Mammary epithelial cell (primary cell): Measurements from ENCODE around the gene NRXN2.

Experiments
- EZH2 ChIP-seq: IDR thresholded peaks from 2 replicates; pipeline ENCODE4 v1.6.1; 2012; ENCODE audit warnings: low read length, inconsistent platforms, borderline replicate concordance
- TF ChIP-seq, protein P1 (sequence below), 2 donors: IDR thresholded peaks in 1 of 2; conservative IDR thresholded peaks in 1 of 2; 2 replicates each; pipeline ENCODE4 v1.5.1; 2011 to 2012; ENCODE audit warnings: inconsistent platforms in 2 of 2, low read length in 2 of 2, mild to moderate bottlenecking in 2 of 2, control low read depth in 1 of 2, low read depth in 1 of 2; ENCODE audit not compliant: insufficient read depth in 1 of 2; ENCODE audit errors: extremely low read depth in 1 of 2

DNA sequence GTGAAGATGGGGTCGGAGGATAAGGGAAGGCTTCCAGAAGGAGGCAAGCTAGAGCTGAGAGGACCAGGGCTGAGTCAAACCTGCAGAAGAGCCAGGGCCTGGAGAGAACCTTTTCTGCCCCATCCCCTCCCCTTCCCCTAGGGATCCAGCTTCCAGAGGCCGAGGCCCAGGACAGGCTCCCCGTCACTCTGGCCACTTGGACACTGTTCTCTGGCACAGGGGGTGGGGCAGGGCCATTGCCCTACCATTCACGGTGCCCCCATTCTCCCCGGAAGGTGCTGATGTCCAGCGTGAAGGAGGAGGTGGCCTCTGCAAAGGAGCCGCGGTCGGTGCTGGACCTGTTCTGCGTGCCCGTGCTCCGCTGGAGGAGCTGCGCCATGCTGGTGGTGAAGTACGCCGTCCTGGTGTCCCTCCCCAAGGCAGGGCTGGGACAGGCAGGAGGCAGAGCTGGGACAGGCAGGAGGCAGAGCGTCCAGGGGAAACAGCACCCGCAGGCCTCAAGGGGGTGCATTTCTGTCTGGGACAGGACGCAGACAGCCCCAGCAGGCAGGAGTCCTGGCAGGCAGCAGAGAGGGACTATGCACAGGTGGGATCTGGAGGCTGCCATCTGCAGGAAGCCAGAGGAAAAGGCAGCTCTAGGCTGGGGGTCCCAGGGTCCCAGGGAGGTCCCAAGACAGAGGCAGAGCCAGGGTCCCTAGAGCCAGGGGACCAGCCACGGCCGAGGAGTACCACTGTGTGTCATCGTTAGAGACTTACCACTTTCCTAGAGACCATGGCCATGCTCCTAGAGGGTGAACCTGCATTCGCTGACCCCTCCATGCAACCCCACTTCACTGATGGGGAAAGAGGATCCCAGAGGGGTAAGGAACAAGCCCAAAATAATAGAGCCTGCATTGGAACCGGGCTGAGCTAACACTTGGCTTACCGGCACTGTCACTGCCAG lies 157.8 kb downstream of the NRXN2 start:
- TF ChIP-seq, protein P1, sequence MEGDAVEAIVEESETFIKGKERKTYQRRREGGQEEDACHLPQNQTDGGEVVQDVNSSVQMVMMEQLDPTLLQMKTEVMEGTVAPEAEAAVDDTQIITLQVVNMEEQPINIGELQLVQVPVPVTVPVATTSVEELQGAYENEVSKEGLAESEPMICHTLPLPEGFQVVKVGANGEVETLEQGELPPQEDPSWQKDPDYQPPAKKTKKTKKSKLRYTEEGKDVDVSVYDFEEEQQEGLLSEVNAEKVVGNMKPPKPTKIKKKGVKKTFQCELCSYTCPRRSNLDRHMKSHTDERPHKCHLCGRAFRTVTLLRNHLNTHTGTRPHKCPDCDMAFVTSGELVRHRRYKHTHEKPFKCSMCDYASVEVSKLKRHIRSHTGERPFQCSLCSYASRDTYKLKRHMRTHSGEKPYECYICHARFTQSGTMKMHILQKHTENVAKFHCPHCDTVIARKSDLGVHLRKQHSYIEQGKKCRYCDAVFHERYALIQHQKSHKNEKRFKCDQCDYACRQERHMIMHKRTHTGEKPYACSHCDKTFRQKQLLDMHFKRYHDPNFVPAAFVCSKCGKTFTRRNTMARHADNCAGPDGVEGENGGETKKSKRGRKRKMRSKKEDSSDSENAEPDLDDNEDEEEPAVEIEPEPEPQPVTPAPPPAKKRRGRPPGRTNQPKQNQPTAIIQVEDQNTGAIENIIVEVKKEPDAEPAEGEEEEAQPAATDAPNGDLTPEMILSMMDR (conservative IDR thresholded peaks at IDR 0.05 in 1 of 2, IDR thresholded peaks at IDR 0.05 in 1 of 2; ENCODE audit: extremely low read depth in 1 of 2, insufficient read depth in 1 of 2, low read depth in 1 of 2, low read length in 2 of 2) = no peak
- no peak for TF ChIP-seq EZH2
